HG03045 (cell line): ENCODE results near the gene TMSB10.
"Not testable (repeated sequence)": the region's sequence is repeated elsewhere in the genome, so short reads cannot be mapped to it uniquely, and the experiment has no call there.

ENCODE experiments used
- ATAC-seq: cut with Tn5 transposase; IDR thresholded peaks from one replicate; pipeline ENCODE4 v1.9.1; 2021; ENCODE audit warnings: mild to moderate bottlenecking, moderate library complexity; ENCODE audit not compliant: unreplicated experiment

Gene TMSB10

GRCh38 chr2:84931384-84931821 is 25.9 kb downstream of the TMSB10 start:
- ATAC-seq: peak; percentile 55

- no peak for ATAC-seq
These were observed 32.9 kb downstream of the TMSB10 start for GRCh38 chr2:84938194-84938879.

- ATAC-seq: peak; percentile 87
These were observed 34.1 kb downstream of the TMSB10 start for GRCh38 chr2:84939426-84940087.

GRCh38 chr2:84940088-84940470 is 34.6 kb downstream of the TMSB10 start:
- no peak for ATAC-seq

- ATAC-seq: no peak
These were observed 35.5 kb downstream of the TMSB10 start for GRCh38 chr2:84940831-84941412.

- no peak for ATAC-seq
These were observed 36.7 kb downstream of the TMSB10 start for GRCh38 chr2:84942166-84942565.

GRCh38 chr2:84942964-84943421 is 37.5 kb downstream of the TMSB10 start:
- peak; percentile 18 for ATAC-seq

GRCh38 chr2:84944295-84944909 is 38.9 kb downstream of the TMSB10 start:
- ATAC-seq: no peak

GRCh38 chr2:84945838-84946203 is 40.4 kb downstream of the TMSB10 start:
- not testable (repeated sequence) for ATAC-seq

GRCh38 chr2:84946204-84947009 is 41.0 kb downstream of the TMSB10 start:
- ATAC-seq: peak; percentile 73

GRCh38 chr2:84947010-84947593 is 41.6 kb downstream of the TMSB10 start:
- no peak for ATAC-seq

GRCh38 chr2:84953535-84953934 is 48.1 kb downstream of the TMSB10 start:
- no peak for ATAC-seq

- no peak for ATAC-seq
These were observed 48.9 kb downstream of the TMSB10 start for GRCh38 chr2:84954329-84954728.
